RKO (cell line): ENCODE data around the gene HEATR3.
A peak's percentile ranks its signal among the peaks of the same experiment; 100 is the strongest.

Source experiments
- DNase-seq: peaks from one replicate; pipeline ENCODE4 v3.0.0-alpha.2; 2016; ENCODE audit warnings: low spot score

HEATR3 gene

DNA sequence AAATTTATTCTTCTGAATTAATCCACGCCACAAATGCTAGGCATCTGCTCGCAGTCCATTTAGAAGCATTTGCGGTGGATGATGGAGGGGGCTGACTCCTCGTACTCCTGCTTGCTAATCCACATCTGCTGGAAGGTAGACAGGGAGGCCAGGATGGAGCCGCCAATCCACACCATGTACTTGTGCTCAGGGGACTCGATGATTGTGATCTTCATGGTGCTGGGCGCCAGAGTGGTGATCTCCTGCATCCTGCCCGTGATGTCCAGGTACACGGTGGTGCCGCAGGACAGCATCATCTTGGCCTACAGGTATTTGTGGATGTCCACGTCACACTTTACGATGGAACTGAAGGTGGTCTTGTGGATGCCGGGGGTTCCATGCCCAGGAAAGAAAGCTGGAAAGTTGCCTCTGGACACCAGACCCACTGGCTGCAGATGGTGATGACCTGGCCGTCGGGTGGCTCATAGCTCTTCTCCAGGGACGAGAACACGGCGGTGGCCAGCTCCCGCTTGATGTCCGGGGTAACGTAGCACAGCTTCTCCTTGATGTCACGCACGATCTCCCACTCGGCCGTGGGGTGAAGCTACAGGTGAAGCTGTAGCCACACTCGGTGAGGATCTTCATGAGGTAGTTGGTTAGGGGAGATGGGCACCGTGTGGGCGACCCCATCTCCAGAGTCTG, 7.5 kb upstream of the HEATR3 start:
- DNase-seq, result no peak

DNA sequence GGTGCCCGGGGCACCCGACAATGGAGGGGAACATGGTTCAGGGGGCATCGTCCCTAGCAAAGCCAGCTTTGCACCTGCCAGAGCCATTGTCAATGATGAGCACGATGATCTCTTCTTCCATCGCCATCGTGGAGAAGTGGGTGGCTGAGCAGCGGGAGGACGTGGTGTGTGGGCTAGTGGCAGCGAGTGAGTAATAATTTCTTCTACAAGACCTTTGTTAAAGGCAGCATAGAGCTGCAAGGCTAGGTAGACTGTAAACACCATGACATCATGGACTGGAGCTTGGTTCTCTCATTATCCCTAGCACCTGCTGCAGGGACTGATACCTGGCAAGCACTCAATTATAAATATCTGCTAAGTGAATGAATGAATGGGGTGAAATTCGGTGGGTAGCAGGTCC, 6.7 kb upstream of the HEATR3 start:
- no peak for DNase-seq

- DNase-seq, result no peak
These were observed 6.1 kb upstream of the HEATR3 start for GRCh38 chr16:50059669-50060068.

- no peak for DNase-seq
These were observed 4.4 kb upstream of the HEATR3 start for GRCh38 chr16:50061326-50061725.

- DNase-seq, result no peak
These were observed 538 bp upstream of the HEATR3 start for GRCh38 chr16:50065241-50065623.

DNA sequence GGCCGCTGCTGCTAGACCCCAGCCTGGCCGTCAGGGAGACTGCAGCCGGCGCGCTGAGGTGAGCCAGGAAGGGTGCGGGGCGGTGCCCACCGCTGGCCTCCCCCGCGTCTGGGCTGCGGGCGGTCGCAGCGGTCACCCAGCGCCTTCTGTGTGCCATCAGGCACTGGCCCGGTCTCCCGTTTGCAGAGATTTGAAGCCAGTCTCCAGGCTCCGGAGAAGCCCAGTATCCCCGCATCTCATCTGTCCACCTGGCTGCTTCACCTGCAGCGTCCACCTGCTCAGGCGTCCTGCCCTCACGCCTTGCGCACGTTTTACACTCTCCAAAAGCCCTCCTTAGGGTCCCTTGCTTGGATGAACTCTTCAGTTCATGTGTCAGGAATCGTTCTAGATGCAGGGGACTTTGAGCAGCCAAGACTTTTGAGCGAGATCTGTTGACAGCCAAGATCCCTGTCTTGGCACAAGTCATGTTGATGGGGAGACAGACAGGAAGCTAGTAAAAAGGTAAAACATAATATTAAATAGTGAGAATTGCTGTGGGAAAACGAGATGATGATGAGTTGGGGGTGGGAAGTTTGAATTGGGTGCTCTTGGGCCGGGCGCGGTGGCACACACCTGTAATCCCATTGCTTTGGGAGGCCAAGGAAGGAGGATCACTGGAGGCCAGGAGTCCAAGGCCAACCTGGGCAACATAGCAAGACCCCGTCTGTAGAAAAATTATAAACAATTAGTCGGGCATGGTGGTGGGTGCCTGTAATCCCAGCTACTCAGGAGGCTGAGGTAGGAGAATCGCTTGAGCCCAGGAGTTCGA, 916 bp downstream of the HEATR3 start:
- DNase-seq, result no peak

- DNase-seq, result peak; percentile 81
These were observed 1.6 kb downstream of the HEATR3 start for GRCh38 chr16:50067290-50067853.

GRCh38 chr16:50068550-50068949, 2.8 kb downstream of the HEATR3 start:
- no peak for DNase-seq

GRCh38 chr16:50069060-50069459, 3.3 kb downstream of the HEATR3 start:
- DNase-seq, result no peak

DNA sequence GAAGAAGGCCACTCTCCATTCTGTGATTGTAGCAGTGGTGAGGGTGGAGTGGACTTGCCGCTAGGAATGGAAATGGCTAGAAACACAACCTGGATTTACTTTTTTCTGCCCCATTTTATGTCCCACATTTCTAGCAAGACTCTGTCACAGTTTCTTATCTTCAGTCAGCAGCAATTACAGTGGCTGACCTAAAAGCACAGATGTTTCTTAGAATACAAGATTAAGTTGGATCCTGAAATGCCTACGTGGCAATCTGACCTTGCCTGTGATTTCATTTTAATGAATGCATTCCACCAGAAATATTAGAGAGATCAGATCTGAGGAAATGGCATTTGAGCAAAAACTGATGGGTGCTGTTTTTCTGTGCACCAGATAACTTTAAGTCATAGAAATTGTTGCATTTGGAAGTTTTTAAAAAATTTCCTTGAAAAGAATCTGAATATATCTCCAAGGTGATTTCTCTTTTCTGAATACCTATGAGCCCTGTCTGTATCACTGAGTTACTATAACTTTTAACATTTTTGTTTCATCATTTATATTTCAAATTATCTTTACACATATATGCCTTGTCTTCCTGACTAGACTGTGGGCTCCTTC, 5.4 kb downstream of the HEATR3 start:
- no peak for DNase-seq

- no peak for DNase-seq
These were observed 7.0 kb downstream of the HEATR3 start for GRCh38 chr16:50072730-50073129.

DNA sequence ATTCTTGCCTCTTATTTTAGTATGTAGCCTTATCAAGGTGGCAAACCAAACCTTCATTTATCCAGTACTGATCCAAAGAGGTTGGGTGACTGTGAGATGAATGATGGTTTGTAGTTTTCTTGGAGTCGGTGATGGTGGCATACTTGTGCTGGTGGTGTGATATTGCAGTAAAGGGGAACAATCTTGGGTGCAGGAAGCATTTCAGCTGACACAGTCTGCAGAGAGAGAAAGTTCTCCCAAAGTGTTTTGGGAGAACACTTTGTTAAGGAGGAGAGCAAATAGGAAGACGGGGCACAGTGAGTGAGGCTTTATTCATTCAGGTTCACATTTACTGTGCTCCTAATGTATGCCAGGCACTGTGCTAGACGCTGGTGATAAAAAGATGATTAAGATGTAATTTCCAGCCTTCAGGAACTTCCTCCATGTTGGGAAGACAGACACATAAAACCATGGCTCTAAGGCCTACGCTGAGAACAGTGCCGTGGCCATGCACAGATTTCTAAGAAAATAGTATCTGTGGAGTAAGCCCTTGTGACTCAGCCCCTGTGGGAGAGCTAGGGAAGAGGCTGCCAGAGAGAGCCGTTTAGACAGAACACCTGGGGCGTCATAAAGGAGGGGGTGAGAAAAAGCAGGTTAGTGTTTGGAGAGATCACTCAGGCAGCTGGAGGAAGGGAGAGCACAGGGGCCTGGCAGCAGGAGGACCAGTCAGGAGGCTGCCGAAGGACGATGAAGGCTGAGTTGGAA, 13.8 kb downstream of the HEATR3 start:
- DNase-seq, result no peak

DNA sequence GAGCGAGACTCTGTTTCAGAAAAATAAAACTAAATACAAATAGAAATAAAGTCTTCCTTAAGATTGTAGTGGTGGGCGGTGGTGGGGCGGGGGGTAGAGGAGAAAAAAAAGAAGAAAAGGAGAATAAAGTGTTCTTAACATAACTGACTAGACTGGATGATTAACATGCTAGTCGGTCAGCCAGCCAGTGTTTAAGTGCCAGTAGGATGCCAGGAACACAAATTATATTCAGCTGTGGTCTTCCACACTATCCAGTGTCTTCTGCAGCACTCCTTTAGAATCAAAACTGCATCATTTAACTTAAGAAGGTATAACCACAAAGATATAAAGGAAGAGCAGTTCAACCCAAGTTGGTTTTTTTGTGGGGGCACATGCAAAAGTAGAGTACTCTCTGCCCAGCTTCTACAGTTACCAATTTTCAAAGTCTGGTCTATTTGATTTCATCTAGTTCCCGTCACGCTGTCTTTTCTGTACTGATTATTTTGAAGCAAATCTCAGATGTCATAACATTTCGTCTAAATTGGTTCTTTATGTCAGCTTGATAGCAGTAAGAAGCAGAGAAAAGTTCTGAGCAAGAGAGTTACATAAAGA, 15.8 kb downstream of the HEATR3 start:
- no peak for DNase-seq

GRCh38 chr16:50083996-50084395, 18.2 kb downstream of the HEATR3 start:
- no peak for DNase-seq

DNA sequence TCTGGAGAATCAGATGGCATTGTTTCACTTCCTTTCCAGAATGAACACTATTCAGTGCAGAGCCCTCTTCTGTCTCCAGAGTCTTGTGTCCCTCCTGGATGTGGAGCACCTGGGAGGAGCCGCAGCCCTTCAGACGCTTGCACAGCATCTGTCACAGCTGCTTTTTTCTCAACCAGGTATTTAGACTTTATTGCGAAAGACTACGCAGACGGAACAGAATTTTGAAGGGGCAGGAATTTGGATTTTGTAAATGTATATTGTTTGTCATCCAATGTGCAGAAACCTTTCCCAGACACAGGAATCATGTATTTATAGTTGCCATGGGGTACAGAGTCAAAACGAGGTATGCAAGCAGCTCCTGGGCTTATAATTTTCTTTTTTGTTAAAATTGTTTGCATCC, 20.4 kb downstream of the HEATR3 start:
- no peak for DNase-seq

DNA sequence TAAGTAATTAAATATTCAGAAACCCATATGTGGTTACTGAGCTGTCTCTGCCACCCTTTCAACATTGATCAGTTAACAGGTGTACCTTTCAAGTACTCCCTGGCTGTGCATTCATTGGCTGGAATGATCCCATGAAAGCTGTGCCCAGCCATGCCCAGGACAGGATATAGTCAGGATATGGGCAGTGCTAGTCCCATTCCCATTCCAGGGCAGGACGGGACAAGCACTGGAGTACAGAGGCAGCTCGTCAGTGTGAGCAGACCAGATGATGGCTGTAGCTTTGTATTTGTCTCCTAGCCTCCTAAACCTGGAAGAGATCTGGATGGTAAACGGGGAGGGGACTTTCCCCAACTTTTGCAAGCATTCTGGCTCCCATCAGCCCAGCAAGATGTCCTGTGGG, 22.5 kb downstream of the HEATR3 start:
- DNase-seq, result no peak

GRCh38 chr16:50092891-50093290, 27.1 kb downstream of the HEATR3 start:
- DNase-seq, result no peak

DNA sequence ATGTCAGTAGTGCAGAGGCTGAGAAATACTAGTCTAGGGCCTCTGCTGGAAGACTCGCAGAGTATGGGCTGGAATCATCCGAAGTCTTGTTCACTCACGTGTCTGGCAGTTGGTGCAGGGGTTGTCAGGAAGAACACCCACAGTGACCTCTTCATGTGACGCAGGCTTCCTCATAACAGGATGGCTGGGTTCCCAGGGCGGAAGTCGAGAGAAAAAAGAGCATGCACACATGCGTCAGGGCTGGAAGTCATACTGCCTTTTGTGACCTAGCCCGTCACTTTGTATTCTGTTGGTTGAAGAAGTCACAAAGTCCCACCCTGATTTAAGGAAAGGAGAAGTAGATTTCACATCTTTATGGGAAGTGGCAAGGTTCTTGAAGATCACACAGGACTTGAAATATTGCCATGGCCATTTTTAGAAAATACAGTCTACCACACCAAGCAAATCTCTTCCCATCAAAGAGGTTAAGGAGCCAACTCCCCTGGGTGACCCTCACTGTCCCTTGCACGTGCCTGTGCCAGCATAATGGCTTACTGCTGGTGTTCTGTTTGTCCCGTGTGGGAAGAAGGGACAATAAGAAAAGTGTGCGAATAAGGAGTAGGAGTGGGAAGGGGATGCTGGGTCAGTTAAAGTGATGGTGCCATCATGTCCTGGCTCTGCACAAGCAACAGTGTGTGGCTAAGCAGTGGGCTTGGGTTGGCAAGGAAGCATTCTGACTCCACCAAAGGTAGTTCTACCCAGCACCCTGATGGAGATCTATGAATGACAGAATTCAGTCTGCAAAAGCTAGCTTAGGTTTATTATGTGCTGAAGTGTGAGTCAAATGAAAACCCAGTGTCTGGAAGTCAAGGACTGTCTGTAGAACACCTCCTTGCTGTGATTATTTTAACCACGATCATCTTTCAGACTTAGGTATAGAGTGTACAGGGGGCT, 28.1 kb downstream of the HEATR3 start:
- no peak for DNase-seq

GRCh38 chr16:50096791-50097190, 31.0 kb downstream of the HEATR3 start:
- no peak for DNase-seq

DNA sequence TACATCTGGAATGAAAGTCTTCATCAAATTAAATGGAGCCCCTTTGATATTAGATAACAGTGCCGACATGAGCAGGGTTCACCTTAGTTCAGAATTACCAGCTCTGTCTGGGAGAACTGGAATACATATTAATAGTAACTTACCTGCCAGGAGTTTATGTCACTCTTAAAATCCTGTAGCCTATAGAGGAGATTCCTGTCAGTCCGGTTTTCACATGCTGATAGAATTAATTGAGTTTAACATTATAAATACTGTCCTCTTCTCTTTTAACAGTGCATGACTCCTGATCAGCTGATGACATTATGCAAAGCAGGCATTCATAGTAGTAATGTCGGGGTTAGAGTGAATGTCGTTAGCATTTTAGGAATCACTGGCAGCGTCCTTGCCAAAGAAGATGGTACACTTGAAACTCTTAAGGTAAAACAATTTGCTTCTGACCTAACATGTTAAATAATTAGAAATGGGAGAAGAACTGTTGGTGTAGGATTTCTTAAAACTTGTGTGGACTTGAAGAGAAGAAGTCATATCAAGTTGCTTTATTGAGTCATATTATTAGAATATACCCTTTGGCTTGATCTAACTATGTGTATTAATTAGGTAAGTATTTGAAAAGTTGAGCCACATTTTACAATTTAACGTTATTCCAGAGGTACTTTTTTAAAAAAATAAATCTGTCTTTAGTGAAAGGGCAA, 34.3 kb downstream of the HEATR3 start:
- DNase-seq, result no peak
